GM19397 (cell line): ENCODE data around the gene HMCN2.

Experiments used
- ATAC-seq: cut with Tn5 transposase; IDR thresholded peaks from one replicate; pipeline ENCODE4 v1.9.1; 2021; ENCODE audit warnings: mild to moderate bottlenecking, moderate library complexity; ENCODE audit not compliant: unreplicated experiment

HMCN2 gene

DNA sequence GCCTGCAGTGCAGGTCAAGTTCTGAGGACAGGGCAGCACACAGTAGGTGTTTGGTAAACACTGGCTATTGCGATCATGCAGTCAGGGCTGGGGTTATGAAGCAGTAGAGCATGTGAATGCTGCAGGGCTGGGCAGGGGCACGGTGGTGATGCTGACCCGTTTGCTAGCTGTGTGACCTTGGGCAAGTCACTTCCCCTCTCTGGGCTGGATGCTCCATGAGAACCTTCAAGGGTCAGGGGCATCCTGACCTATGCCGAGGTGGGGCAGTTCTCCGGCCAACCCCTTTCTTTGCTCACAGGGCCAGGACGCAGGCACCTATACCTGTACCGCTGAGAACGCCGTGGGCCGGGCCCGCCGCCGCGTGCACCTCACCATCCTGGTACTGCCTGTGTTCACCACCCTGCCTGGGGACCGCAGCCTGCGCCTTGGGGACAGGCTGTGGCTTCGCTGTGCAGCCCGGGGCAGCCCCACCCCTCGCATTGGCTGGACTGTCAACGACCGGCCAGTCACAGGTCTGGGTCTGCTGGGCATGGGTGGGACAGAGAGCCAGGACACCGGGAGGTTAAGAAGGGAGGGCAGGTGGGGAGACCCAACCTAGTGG lies 140.2 kb downstream of the HMCN2 start:
- no peak for ATAC-seq

- no peak for ATAC-seq
These were observed 140.8 kb downstream of the HMCN2 start for GRCh38 chr9:130406278-130406895.

DNA sequence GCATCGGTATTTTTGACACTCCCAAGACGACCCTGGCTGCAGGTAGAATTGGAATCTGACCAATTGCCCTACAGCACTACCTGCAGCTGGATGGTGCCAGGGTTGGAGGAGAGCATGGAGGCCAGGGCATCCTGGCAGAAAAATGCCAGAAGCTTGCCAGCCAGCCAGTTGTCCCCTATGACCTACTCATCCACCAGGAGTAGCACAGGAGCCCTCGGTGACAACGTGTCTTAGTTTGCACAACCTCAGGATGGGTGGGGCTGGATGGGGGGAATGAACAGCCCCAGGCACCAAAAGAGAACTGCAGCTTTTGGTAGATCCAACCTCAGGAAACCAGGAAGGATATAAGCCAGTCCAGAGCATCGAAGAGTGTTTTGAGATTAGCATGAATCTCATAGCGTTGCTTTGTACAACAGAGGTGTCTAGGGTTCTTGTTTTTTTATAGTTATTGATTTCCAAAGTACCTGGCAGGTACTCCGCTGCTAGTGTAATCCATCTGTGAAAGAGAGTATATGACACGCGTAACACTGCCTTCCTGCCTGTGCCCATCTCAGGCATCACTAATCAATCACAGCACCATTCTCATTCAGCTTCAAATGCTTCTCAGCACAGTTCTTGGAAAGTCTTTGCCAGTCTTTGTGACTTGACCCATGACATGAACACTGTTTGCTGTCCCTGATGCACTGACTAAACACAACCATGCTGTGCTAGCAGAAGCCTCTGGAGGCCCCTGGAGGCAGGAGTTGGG lies 142.5 kb downstream of the HMCN2 start:
- no peak for ATAC-seq

- ATAC-seq = no peak
These were observed 143.1 kb downstream of the HMCN2 start for GRCh38 chr9:130408669-130409068.

DNA sequence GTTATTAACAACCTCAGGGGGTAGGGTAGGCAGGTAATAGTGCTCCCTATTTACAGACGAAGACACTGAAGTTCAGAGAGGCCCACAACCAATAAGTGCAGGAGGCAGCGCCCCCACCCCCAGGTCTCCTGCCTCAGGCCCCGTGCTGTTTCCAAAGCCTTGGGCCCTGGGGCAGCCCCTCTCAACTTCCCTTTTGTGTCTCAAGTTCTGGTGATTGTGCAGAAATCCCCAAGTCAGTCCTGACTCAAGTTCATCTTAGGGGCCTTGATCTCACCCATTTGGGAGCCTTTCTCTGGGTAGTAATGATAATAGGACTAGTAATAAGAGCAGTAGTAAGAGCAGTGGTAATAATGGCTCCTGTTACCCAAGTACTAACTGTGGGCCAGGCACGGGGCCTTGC lies 143.7 kb downstream of the HMCN2 start:
- no peak for ATAC-seq

- ATAC-seq = no peak
These were observed 144.9 kb downstream of the HMCN2 start for GRCh38 chr9:130410443-130410842.

DNA sequence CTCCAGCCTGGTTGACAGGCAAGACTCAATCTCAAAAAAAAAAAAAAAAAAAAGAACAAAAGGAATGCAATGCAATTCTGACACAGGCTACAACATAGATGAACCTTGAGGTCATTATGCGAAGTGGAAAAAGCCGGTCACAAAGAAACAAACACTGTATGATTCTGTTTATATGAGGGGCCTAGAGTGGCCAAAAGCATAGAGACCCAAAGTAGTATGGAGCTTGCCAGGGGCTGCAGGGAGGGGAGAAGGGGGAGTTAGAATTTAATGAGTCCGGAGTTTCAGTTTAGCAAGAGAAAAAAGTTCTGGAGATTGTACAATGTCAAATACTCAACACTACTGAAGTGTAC lies 146.0 kb downstream of the HMCN2 start:
- ATAC-seq = no peak

- no peak for ATAC-seq
These were observed 148.6 kb downstream of the HMCN2 start for GRCh38 chr9:130414081-130414731.

DNA sequence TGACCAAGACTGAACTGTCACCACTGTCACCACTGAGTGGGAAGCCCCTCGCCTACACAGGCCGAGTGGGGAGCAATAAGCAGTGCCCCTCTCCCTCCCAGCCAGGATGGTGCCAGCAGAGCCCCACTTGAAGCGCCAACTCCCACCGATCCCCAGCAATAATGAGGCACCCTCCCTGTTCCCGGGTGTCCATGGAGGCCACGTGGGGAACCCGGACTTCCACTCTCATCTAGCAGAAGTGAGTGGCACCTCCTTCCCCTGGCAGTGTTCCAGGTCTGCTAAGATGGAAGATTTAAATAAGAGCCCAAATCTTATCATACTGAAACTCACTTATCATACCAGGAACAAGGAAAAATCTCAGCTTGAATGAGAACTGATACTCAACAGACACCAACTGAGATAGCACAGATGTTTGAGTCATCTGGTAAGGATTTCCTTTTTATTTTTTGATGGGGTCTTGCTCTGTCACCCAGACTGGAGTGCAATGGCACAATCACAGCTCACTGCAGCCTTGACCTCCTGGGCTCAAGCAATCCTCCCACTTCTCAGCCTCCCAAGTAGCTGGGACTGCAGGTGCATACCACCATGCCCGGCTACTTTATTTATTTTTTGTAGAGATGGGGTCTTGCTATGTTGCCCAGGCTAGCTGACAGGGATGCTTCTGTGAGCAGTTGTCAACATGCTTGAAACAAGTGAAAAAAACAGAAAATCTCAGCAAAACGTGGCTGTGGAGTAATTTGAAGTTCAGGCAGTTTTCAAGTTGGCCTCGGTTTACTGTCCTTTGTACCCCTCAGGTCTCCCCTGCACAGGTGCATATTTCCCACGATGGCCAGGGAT lies 149.6 kb downstream of the HMCN2 start:
- ATAC-seq = no peak

DNA sequence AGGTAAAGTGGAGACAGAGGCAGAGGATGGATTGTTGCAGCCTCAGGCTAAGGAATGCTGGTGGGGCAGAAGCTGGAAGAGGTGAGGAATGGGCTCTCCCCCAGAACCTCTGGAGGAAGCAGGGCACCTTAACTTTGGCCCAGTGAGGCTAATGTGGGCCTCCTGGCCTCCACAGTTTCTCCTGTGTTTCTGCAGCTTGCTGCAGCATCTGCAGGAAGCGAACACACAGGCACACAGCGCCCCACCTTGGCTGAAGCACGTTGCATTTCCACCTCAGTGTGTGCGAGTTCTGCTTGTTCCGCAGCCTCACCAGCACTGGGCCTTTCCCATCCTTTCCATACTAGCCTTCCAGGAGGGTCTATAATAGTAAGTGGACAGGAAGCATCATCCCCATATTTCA lies 152.0 kb downstream of the HMCN2 start:
- ATAC-seq = no peak

DNA sequence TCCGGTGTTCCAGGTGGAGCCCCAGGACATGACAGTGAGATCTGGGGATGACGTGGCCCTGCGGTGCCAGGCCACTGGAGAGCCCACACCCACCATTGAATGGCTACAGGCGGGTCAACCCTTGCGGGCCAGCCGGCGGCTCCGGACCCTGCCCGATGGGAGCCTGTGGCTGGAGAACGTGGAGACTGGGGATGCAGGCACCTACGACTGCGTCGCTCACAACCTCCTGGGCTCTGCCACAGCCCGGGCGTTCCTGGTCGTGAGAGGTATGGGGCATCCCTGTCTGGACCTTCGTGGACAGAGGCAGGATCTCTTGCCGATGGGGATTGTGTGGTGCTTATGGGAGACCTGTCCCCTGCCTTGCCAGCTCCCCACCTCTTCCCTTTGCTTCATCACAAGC lies 153.2 kb downstream of the HMCN2 start:
- ATAC-seq = no peak

GRCh38 chr9:130419521-130420035 lies 154.0 kb downstream of the HMCN2 start:
- ATAC-seq = no peak

GRCh38 chr9:130421154-130421801 lies 155.7 kb downstream of the HMCN2 start:
- ATAC-seq = no peak

DNA sequence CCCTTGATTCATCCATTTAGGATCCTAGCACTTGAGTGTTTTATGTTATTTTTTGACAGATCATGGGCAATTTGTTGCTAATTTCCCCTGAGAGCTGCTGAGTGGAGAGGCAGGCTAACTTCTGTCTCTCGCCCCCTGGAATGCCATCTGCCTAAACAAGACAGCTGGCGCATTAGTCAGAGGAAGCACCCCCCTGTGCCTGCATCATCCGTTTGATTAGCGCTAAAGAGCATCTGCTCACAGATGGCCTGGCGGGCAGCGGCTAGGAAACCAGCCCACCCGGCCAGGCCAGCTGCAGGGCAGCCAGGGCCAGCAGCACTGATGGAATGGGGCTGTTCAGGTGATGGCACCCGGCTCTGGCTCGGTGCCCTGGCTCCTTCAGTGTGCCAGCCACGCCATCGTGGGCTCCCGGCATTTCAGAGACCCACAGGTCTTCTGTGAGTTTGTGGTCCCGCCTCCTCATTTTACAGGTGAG lies 156.3 kb downstream of the HMCN2 start:
- no peak for ATAC-seq

GRCh38 chr9:130422546-130422945 lies 157.0 kb downstream of the HMCN2 start:
- ATAC-seq = no peak

DNA sequence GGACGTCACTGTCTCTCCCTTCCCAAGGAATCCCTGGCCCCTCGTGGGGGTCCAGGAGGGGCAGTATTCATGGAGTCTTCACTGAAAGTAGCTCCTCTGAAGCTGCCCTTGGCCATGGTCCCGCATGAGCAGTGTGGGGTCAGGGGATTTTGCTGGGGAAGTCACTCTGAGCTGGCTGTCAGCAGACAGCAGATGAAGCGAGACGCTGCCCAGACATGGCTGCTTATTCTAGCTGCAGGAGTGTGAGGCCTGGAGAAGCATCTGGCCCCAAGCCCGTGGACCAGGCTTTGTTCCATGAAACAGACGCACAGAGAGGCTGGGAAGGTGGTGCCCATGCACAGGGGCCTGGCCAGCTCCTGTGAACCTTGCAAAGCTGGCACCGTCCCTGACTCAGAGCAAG lies 157.7 kb downstream of the HMCN2 start:
- ATAC-seq = no peak

GRCh38 chr9:130424595-130425454 lies 159.3 kb downstream of the HMCN2 start:
- no peak for ATAC-seq

DNA sequence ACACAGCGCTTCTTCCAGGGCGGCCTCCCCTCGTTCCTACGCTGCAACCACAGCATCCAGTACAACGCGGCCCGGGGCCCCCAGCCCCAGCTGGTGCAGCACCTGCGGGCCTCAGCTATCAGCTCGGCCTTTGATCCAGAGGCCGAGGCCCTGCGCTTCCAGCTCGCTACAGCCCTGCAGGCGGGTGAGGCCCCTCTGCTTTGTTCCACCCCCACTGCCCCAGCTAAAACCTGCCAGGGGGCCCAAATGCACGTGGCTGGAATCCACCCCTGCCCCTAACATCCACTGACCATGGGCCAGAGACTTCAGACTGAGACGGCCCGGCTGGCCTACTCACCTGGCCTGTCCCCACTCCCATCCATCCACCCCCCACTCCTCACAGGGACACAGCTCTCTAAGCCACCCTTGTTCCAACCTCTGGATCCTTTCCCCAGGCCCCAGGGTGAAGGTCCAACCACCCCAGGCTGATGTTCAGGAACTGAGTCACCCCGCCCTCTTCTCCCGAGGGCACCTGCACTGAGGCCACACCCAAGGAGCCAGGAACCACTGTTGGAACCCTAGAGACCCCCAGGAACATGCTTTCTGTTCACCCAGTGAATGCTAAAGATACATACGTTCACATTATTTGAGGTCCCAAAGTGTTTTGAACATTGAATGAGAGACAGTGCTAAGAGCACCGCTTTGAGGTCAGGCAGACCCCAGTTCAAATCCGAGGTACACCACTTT lies 160.3 kb downstream of the HMCN2 start:
- ATAC-seq = no peak

GRCh38 chr9:130426467-130426773 lies 160.9 kb downstream of the HMCN2 start:
- ATAC-seq = no peak
